Omental fat pad (tissue), 4 donors: Measurements from ENCODE around the gene NTNG1. TPM values are rescaled to one million over a fixed set of nuclear protein-coding genes. Genes with fewer than 3 reads are reported as not detected.

Source experiments
- ATAC-seq: fragments of 150-250 bp; one replicate; pipeline ENCODE4 v1.9.1; 2016; ENCODE audit warnings: mild to moderate bottlenecking, moderate library complexity; ENCODE audit not compliant: low FRiP score
- DNase-seq: peaks from one replicate; pipeline ENCODE4 v3.0.0-alpha.2; 2019; ENCODE audit warnings: low spot score
- CTCF ChIP-seq, 3 donors: fragments of 450-650 bp; IDR thresholded peaks; one replicate each; pipeline ENCODE4 v1.5.1; 2016 to 2017; ENCODE audit warnings: antibody characterized with exemption in 3 of 3, mild to moderate bottlenecking in 3 of 3, moderate library complexity in 2 of 3
- total RNA-seq, 4 donors: library from RNA; depleted of rRNA; stranded (reverse); fragments of >200 nt; gene quantifications; one replicate each; pipeline ENCODE4 v1.1.0, GENCODE V29; 2016

The NTNG1 gene
- total RNA-seq, 4 donors from 2014 or later, result 1.3 to 28.5 (median 6.6) TPM

GRCh38 chr1:107172450-107173170 lies 31.8 kb downstream of the NTNG1 start:
- TF ChIP-seq CTCF (IDR thresholded peaks at IDR 0.05), result no peak
- DNase-seq, result no peak

DNA sequence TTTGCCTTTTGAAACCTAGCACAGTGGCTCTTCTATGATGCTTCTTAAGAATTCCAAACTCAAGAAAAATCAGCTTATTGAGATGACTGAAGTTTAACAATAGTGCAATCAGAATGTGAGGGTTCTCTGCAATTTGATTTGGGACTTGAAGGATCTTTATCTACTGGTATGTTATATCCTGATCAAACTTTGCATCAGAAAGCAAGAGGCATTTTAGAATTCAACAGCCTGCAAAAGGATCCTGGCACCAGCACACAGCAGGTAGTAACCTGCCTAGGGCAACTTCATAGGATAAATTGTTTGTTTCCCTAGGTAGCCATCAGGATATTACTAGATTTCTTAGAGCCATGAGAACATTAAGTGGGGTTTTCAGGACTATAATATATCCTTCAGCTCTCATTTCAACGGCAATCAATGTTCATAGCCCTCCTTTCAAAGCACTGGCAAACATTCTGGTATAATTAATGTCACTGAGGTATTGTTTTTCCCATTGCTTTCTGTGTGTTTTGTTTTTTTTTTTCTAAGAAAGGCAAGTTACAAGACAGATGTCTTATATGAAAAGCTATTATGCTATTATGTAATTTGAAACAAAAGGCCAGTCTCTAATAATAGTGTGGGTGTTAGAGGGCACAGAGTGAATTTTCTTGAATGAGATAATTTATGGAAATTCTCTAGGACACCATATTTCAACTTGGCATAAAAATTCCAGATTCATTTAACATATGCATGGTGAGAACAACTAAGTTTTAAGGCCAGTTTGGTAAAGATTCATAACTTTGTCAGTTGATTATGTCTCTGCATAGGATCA lies 34.5 kb downstream of the NTNG1 start:
- ATAC-seq (no peak), DNase-seq (no peak)
- no peak for TF ChIP-seq CTCF (IDR thresholded peaks at IDR 0.05)

More at GRCh38 chr1:107172450-107173170, 31.8 kb downstream of the NTNG1 start:
- ATAC-seq, result no peak

DNA sequence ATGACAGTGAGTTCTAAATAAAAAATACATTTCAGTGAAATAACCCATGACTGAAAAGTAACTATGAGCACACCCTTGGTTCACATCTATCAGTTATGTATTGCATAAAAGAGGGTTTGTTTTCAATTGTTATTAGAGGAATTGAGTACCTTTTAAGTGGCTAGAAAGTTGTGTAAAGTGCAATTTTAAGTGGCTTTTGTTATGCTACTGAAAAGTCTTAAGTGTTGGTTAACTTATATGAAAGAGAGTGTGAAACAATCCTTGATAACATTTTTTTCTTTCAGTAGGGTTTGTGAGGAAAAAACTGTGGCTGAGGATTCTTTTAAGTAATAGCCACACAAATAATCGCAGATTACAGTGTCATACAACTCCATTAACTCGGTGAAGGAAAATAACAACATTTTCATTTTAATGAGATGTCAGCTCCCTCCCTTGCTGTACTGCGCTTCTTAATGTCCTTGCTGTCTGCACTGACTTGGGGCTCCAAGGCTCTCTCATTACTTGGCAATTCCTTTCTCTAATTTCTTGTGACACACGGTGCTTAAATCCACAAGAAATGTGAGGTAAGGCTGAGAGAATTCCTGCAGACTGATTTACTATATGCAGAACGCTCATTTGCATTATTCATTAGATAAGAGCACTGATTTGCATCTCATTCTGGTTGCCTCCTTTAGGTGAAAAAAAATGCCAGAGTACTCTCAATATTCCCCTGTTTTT lies 40.6 kb downstream of the NTNG1 start:
- ATAC-seq (no peak), DNase-seq (no peak)
- no peak for TF ChIP-seq CTCF (IDR thresholded peaks at IDR 0.05)

DNA sequence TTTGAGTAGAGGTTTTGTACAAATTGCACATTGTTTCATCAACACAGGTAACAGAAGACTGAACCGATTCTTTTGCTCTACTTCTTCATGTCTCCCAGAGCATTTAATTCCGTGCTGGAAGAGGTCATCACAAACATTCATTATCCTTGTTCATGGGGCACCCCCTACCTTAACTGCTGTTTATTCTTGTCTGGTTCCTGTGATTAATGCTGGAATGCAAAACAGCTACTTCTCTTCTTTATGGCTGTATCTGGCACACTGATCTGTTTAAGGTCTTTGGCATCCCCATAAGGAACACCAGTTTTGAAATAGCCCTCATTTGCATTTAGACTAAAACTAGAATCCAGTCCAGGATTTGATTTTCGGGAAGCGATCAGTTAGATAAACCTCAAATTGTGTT lies 42.2 kb downstream of the NTNG1 start:
- DNase-seq (no peak), ATAC-seq (no peak)
- TF ChIP-seq CTCF (IDR thresholded peaks at IDR 0.05), result no peak

GRCh38 chr1:107184888-107185287 lies 44.0 kb downstream of the NTNG1 start:
- DNase-seq (no peak), ATAC-seq (no peak)
- TF ChIP-seq CTCF (IDR thresholded peaks at IDR 0.05), result no peak

- TF ChIP-seq CTCF (IDR thresholded peaks at IDR 0.05), result no peak
- ATAC-seq (no peak), DNase-seq (no peak)
These were observed 46.6 kb downstream of the NTNG1 start for GRCh38 chr1:107187399-107187798.
